Fibroblast of skin of left biceps (primary cell): ENCODE measurements around the gene BFSP2.

Source experiments
- DNase-seq, 2 experiments: peaks; one replicate each; pipeline ENCODE4 v3.0.0-alpha.2; 2013; ENCODE audit warnings: low read depth in 2 of 2

Gene BFSP2

DNA sequence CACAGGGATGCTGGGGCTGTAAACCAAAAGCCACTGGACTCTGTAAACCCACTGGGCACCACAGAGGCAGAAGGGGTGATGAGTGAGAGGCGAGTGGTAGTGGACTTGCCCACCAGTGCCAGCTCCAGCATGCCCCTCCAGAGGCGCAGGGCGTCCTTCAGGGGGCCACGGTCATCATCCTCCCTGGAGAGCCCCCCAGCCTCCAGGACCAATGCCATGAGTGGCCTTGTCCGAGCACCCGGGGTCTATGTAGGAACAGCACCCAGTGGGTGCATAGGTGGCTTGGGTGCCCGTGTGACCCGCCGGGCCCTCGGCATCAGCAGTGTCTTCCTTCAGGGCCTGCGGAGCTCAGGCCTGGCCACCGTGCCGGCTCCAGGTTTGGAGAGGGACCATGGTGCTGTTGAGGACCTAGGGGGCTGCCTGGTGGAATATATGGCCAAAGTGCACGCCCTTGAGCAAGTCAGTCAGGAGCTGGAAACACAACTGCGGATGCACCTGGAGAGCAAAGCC, at the start of gene BFSP2:
BFSP2 (plus strand) TSS at position 51 of the 510 bp plus-strand sequence; CDS start at position 79, 28 bp downstream.
- no peak for DNase-seq

GRCh38 chr3:133354721-133355120, 45.1 kb upstream of the BFSP2 start:
- DNase-seq, result no peak

GRCh38 chr3:133360476-133360875, 39.4 kb upstream of the BFSP2 start:
- no peak for DNase-seq

GRCh38 chr3:133361011-133361410, 38.8 kb upstream of the BFSP2 start:
- DNase-seq, result no peak

DNA sequence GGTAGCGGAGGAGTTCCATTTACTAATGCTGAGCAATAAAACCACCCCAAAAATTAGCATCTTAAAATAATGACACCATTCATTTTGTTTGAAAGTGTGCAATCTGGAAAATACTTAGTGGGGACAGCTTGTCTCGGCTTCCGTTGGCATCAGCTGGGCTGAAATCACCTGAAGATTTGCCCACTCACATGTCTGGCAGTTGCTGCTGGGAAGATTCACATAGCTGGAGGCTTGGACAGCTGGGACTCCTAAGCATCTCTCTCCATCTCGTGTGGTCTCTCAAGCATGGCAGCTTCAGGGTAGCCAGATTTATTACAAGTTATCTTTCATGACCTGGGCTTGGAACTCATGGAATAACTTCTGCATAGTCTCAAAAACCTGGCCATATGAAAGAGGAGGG, 38.4 kb upstream of the BFSP2 start:
- DNase-seq, result no peak

DNA sequence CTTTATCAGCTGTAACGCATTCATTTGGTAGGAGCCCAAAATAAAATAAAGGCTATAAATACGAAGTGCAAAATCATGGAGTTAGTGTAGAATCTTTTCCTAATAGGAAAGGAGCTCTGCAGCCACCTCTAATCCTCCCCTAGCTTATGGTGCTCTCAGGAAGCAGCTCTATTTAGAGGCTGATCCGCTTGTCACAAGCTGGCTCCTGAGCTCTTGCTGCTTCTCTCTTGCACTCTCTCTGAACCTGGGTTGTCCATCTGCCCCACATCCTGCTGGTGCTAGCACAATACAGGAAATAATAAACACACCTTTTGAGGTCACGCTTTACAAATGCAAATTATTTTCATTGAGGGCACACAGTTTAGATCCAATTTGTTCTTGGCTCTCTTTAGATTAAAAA, 37.3 kb upstream of the BFSP2 start:
- no peak for DNase-seq

GRCh38 chr3:133364704-133365103, 35.2 kb upstream of the BFSP2 start:
- DNase-seq, result no peak

- DNase-seq, result no peak
These were observed 32.9 kb upstream of the BFSP2 start for GRCh38 chr3:133366921-133367320.

DNA sequence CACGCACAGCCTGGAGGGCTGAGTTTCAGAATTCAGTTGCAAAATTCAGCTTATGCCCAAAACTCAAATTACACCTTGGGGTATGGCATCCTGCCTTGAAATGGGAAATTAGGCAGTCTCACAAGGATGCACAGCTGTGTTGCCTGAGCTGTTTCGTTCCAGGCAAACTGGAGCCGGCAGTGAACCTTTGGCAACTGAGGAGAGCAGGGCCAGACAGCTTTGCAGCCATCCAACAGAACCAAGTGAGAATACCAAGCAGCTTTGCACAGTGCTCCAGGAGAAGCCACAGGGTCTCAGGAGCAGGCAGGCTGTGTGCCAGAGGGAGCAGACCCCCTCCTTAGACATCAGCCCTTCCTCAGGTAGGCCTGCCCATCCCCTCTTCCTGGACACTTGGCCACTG, 32.5 kb upstream of the BFSP2 start:
- no peak for DNase-seq

DNA sequence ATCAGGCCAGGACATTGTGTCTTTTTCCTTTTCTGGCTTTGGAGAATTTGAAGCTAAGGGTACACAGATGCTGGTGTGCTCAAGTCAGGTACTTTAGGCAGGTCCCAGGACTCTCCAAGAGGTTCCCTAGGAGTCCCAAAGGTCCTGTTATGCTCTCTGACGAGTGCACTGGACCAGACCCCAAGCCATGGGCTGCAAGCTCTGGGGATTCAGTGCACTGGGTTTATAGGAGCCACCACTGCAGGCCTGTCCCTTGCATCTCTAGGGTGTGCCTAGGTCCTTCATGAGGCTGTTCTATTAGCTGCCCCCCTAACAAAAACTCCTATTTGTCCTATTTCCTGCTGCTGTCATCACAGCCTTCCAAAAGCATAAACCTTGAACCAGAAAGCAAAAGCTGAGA, 31.9 kb upstream of the BFSP2 start:
- no peak for DNase-seq

GRCh38 chr3:133368371-133369067, 31.3 kb upstream of the BFSP2 start:
- no peak for DNase-seq

DNA sequence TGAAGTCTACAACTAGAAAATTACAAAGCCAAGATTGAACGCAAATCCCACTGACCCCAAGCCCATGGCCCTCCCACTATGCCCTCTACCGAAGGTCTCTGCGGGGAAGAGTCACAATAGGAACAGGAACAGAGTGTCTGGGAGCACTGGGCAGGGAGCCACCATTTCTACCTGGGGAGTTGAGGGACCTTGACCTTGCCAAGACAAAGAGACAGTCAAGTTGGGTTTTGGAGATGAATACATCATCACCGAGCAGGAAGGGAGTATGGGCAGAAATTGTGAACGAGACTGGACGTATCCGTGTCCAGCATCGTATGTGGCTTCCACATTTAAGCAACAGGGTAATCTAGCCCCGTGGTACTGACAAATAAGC, 30.8 kb upstream of the BFSP2 start:
- DNase-seq, result no peak

- no peak for DNase-seq
These were observed 28.7 kb upstream of the BFSP2 start for GRCh38 chr3:133371181-133371580.

DNA sequence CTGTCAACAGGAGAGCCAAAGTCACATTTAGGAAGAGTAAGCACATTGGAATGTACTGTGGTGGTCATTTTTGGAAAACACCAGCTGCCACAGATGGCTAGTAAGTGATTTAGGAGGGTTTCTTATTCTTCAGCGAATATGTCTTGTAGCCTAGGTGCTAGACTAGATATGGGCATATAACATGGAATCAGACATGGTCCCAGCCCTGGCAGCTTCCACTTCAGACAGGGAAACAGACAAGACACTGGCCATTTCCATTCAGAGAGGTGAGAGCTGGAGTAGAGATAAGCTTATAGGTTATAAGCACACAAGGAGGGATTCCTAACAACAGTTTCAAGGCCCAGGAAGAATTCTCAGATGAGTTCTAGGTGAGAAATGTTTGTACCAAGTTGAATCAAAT, 28.2 kb upstream of the BFSP2 start:
- DNase-seq, result no peak

- DNase-seq, result no peak
These were observed 25.0 kb upstream of the BFSP2 start for GRCh38 chr3:133374708-133375402.

- no peak for DNase-seq
These were observed 24.5 kb upstream of the BFSP2 start for GRCh38 chr3:133375403-133375745.

GRCh38 chr3:133376810-133377209, 23.0 kb upstream of the BFSP2 start:
- DNase-seq, result no peak

DNA sequence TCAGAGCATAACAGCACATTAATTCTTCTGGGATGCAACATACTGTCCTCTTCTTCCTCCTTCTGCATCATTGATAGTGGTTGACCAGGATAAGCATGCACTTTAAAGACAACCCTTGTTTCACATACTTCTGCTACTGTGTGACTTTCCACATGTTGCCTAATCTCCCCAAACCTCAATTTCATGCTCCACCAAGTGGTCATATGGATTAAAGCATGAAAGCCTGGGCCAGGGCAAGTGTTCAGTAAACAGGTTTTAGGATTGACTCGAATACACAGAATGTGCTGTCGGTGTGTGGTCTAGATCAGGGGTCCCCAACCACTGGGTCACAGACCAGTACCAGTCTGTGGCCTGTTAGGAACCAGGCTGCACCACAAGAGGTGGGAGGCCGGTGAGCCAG, 22.5 kb upstream of the BFSP2 start:
- peak in 1 of 2 experiments; percentile 19 for DNase-seq

- no peak for DNase-seq
These were observed 19.9 kb upstream of the BFSP2 start for GRCh38 chr3:133379926-133380325.

DNA sequence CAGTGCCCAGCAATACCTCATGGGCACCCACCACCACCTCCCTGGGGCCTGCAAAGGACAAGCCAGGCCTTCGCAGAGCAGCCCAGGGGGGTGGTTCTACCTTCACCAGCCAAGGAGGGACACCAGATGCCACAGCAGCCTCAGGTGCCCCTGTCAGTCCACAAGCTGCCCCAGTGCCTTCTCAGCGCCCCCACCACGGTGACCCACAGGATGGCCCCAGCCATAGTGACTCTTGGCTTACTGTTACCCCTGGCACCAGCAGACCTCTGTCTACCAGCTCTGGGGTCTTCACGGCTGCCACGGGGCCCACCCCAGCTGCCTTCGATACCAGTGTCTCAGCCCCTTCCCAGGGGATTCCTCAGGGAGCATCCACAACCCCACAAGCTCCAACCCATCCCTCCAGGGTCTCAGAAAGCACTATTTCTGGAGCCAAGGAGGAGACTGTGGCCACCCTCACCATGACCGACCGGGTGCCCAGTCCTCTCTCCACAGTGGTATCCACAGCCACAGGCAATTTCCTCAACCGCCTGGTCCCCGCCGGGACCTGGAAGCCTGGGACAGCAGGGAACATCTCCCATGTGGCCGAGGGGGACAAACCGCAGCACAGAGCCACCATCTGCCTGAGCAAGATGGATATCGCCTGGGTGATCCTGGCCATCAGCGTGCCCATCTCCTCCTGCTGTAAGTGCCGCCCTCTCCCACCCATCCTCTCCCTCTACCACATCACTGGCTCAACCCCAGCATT, 19.2 kb upstream of the BFSP2 start:
- DNase-seq, result no peak

DNA sequence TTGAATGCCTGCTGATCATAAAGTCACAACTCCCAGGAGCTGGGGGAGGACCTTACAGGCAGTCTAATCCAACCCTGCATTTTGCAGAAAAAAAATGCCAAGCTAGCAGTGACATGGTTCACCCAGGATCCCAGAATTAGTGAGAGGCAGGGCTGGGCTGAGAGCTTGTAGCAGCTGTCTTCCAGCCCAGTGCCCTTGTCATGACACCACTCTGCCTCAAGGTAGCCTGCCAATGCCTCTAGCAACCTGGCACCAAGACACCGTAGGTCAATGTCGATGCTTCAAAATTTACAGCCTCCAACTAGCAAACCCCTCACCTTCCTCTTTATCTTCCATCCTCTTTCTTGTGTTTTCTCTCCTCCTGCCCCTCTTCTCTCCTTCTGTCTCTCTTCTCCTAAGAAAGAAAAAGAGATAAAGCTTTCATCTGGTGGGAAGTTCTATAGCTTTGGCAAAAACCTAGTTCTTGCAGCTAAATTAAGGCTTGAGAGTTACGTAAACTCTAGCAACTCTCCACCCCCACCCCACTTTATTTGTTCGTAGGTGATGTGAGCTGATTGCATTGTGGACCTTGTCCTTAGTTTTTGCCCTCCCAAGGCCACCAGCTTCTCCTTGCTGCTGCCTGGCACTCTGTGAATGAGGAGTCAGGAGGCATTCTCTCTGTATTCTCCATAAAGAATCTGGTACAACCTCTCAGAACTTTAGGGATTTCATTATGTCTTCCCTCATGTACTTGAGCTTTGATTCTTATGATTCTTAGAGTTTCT, 18.3 kb upstream of the BFSP2 start:
- no peak for DNase-seq

- DNase-seq, result no peak
These were observed 16.7 kb upstream of the BFSP2 start for GRCh38 chr3:133383175-133383574.
